Lower leg skin (tissue), 4 donors: Measurements from ENCODE around the gene ETDC. TPM values are rescaled to one million over a fixed set of nuclear protein-coding genes. Genes with fewer than 3 reads are reported as not detected.

Experiments
- DNase-seq, 2 donors: peaks; one replicate each; pipeline ENCODE4 v3.0.0-alpha.2; 2019; ENCODE audit warnings: low spot score in 2 of 2
- H3K4me3 ChIP-seq: fragments of 200-600 bp; sonication (generic); 2 replicates; pipeline ENCODE4 v1.5.1; 2017; ENCODE audit warnings: mild to moderate bottlenecking, low read depth; ENCODE audit not compliant: poor library complexity, severe bottlenecking
- POLR2A ChIP-seq, 2 donors: fragments of 450-650 bp; IDR thresholded peaks; one replicate each; pipeline ENCODE4 v1.6.1; 2016 to 2017; ENCODE audit warnings: antibody characterized with exemption in 2 of 2, mild to moderate bottlenecking in 1 of 2, moderate library complexity in 1 of 2
- intact Hi-C: fragments of 100-400 bp; cut with DNase I; formaldehyde crosslinking; loops from one replicate; pipeline ENCODE4 v1.15.0; 2023; ENCODE audit warnings: low total_unique reads
- total RNA-seq, 4 donors: library from RNA; depleted of rRNA; stranded (reverse); fragments of >200 nt; gene quantifications; one replicate each; pipeline ENCODE4 v1.1.0, GENCODE V29; 2016
- TF ChIP-seq, protein P1 (sequence below), 3 donors: fragments of 450-650 bp; IDR thresholded peaks; one replicate each; pipeline ENCODE4 v1.5.1; 2016; ENCODE audit warnings: antibody characterized with exemption in 3 of 3, mild to moderate bottlenecking in 3 of 3, moderate library complexity in 2 of 3

The ETDC gene
- total RNA-seq, 4 donors from 2014 or later, result not detected

DNA sequence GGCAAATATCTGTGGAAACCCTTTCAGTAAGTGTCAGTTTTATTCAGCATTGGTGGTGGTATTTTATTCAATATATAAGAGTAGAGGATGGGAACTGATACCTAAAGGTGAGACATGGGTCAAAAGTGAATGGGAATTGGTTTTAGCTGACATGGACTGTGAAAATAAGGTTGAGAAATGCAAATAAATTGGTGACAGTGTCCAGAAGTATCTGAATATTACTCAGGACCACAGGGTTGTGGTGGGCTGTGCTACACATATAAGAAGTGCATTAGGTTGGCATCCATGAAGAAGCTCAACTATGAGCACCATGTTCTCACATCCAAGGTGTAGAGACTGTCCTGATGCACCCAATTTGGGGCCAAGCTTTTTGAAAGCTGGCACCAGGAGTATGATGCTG, 45.0 kb downstream of the ETDC start:
- no peak overlapping the region for H3K4me3 ChIP-seq
- intact Hi-C loops, result no loop called here
- TF ChIP-seq POLR2A (IDR thresholded peaks at IDR 0.05), result no peak
- TF ChIP-seq, protein P1, sequence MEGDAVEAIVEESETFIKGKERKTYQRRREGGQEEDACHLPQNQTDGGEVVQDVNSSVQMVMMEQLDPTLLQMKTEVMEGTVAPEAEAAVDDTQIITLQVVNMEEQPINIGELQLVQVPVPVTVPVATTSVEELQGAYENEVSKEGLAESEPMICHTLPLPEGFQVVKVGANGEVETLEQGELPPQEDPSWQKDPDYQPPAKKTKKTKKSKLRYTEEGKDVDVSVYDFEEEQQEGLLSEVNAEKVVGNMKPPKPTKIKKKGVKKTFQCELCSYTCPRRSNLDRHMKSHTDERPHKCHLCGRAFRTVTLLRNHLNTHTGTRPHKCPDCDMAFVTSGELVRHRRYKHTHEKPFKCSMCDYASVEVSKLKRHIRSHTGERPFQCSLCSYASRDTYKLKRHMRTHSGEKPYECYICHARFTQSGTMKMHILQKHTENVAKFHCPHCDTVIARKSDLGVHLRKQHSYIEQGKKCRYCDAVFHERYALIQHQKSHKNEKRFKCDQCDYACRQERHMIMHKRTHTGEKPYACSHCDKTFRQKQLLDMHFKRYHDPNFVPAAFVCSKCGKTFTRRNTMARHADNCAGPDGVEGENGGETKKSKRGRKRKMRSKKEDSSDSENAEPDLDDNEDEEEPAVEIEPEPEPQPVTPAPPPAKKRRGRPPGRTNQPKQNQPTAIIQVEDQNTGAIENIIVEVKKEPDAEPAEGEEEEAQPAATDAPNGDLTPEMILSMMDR (IDR thresholded peaks at IDR 0.05), result no peak
- no peak for DNase-seq

Other genes starting within 250 kb of the ETDC start
- 1 to 10 TPM in 3 of 4 donors, under 1 TPM in 1; 0.93 to 2.9 (median 2.1) TPM for gene SMIM10L2B, start 210.8 kb upstream of the ETDC start, total RNA-seq
- gene ETDB, start 189.0 kb upstream of the ETDC start, total RNA-seq, result not detected
- not detected for gene CT55, start 138.1 kb upstream of the ETDC start, total RNA-seq
- gene ETDA, start 57.4 kb upstream of the ETDC start, total RNA-seq, result not detected
- 1 to 10 TPM; 6.2 to 8.9 (median 6.6) TPM for gene ZNF75D, start 34.6 kb downstream of the ETDC start, total RNA-seq
- gene ZNF449, start 35.3 kb downstream of the ETDC start, total RNA-seq, result 1 to 10 TPM; 3.0 to 4.4 (median 4.0) TPM
- gene SMIM10L2A, start 112.5 kb downstream of the ETDC start, total RNA-seq, result 1 to 10 TPM; 1.3 to 2.6 (median 1.9) TPM
- gene INTS6L, start 211.2 kb downstream of the ETDC start, total RNA-seq, result 10 to 100 TPM in 1 of 4 donors, 1 to 10 TPM in 3; 7.4 to 10.8 (median 9.0) TPM